ENCODE measurements around the gene KIF5B.

The KIF5B gene

DNA sequence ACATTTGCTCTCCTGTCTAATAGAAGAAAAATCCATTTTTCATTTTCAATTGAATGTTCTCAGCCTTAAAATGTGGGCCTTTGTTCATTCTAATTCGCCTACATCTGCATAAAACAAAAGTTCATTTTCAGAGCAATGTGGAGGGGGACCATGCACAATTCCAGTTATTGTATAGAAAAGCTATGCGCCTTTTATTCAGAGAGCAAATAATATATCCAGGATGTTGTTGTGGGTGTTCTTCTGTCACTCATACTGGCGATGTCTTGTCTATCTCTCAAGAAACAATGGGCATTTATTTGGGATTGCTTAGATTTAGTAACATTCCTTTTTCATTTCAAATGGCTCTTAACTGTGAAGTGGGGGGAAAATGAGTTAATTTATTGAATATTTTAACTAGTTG is 56.4 kb downstream of the KIF5B start:
- TF ChIP-seq, protein P1, sequence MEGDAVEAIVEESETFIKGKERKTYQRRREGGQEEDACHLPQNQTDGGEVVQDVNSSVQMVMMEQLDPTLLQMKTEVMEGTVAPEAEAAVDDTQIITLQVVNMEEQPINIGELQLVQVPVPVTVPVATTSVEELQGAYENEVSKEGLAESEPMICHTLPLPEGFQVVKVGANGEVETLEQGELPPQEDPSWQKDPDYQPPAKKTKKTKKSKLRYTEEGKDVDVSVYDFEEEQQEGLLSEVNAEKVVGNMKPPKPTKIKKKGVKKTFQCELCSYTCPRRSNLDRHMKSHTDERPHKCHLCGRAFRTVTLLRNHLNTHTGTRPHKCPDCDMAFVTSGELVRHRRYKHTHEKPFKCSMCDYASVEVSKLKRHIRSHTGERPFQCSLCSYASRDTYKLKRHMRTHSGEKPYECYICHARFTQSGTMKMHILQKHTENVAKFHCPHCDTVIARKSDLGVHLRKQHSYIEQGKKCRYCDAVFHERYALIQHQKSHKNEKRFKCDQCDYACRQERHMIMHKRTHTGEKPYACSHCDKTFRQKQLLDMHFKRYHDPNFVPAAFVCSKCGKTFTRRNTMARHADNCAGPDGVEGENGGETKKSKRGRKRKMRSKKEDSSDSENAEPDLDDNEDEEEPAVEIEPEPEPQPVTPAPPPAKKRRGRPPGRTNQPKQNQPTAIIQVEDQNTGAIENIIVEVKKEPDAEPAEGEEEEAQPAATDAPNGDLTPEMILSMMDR (IDR thresholded peaks at IDR 0.05; ENCODE audit: insufficient read depth, low read length) = no peak
- TF ChIP-seq, protein P2, sequence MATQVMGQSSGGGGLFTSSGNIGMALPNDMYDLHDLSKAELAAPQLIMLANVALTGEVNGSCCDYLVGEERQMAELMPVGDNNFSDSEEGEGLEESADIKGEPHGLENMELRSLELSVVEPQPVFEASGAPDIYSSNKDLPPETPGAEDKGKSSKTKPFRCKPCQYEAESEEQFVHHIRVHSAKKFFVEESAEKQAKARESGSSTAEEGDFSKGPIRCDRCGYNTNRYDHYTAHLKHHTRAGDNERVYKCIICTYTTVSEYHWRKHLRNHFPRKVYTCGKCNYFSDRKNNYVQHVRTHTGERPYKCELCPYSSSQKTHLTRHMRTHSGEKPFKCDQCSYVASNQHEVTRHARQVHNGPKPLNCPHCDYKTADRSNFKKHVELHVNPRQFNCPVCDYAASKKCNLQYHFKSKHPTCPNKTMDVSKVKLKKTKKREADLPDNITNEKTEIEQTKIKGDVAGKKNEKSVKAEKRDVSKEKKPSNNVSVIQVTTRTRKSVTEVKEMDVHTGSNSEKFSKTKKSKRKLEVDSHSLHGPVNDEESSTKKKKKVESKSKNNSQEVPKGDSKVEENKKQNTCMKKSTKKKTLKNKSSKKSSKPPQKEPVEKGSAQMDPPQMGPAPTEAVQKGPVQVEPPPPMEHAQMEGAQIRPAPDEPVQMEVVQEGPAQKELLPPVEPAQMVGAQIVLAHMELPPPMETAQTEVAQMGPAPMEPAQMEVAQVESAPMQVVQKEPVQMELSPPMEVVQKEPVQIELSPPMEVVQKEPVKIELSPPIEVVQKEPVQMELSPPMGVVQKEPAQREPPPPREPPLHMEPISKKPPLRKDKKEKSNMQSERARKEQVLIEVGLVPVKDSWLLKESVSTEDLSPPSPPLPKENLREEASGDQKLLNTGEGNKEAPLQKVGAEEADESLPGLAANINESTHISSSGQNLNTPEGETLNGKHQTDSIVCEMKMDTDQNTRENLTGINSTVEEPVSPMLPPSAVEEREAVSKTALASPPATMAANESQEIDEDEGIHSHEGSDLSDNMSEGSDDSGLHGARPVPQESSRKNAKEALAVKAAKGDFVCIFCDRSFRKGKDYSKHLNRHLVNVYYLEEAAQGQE (IDR thresholded peaks at IDR 0.05; ENCODE audit: insufficient replicate concordance, low read depth) = no peak
- TF ChIP-seq GABPA (IDR thresholded peaks at IDR 0.05; ENCODE audit: low read depth) (no peak), SPI1 (IDR thresholded peaks at IDR 0.05; ENCODE audit: borderline replicate concordance, low read depth) (no peak), POLR2AphosphoS5 (IDR thresholded peaks at IDR 0.05; ENCODE audit: low read depth) (no peak)
- no peak overlapping the region for H3K4me3 ChIP-seq (replicated peaks; ENCODE audit: insufficient read depth, low read length)
- H3K27me3 ChIP-seq (ENCODE audit: insufficient read depth, poor library complexity, severe bottlenecking) = no peaks in the 10 kb centered on the region
- no peak for DNase-seq (ENCODE audit: low read depth in 1 of 2, low spot score in 1 of 2)
- H3K27ac ChIP-seq (replicated peaks) = no peak overlapping the region

DNA sequence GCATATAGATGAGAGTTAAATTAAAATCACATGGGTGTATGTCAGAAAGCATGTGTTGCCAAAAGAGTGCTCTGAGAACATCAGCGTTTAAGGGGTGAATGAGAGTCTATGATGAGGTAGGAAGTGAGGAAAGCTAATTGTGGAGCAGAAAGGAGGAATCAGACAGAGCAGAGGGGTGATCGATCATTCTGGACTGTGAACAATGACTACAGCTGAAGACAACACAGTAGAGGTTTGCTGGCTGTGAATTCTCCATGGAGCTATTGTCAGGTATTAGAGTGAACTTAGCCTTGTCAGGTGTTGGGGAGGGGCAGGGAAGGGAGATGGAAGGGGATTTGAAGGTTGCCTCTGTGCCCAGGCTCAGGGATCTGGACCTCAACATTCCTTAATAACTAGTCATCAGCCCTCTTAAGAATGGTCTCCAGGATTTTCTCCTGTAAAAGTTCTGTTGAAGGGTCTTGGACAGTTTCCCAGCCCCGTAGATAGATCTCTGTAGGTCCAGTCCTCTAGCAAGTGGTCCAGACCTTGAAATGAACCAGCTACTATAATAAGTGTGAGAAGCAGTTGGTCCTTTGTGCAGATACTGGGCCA is 57.1 kb downstream of the KIF5B start:
- TF ChIP-seq POLR2AphosphoS5 (IDR thresholded peaks at IDR 0.05; ENCODE audit: low read depth) = no peak
- no peak for TF ChIP-seq SPI1 (IDR thresholded peaks at IDR 0.05; ENCODE audit: borderline replicate concordance, low read depth)
- TF ChIP-seq, protein P2 (IDR thresholded peaks at IDR 0.05; ENCODE audit: insufficient replicate concordance, low read depth) = no peak
- TF ChIP-seq, protein P1 (IDR thresholded peaks at IDR 0.05; ENCODE audit: insufficient read depth, low read length) = no peak
- TF ChIP-seq GABPA (IDR thresholded peaks at IDR 0.05; ENCODE audit: low read depth) = no peak
- DNase-seq (ENCODE audit: low read depth in 1 of 2, low spot score in 1 of 2) = no peak
- no peak overlapping the region for H3K27ac ChIP-seq (replicated peaks)
- H3K4me3 ChIP-seq (replicated peaks; ENCODE audit: insufficient read depth, low read length) = no peak overlapping the region
- H3K27me3 ChIP-seq (ENCODE audit: insufficient read depth, poor library complexity, severe bottlenecking) = no peaks in the 10 kb centered on the region

DNA sequence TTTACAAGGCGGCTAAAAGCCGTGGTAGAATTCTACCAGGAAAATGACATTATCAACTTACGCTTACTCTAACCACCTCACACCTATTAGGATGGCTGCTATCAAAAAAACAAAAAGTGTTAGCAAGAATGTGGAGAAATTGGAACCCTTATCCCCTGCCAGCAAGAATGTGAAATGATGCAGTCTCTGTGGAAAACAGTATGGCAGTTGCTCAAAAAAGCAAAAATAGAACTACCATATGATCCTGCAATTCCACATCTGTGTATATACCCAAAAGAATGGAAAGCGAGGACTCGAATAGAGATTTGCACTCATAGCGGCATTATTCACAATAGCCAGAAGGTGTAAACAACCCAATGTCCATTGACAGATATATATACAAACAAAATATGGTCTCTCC is 61.3 kb downstream of the KIF5B start:
- H3K27ac ChIP-seq (replicated peaks) = no peak overlapping the region
- H3K27me3 ChIP-seq (ENCODE audit: insufficient read depth, poor library complexity, severe bottlenecking) = no peaks in the 10 kb centered on the region
- H3K4me3 ChIP-seq (replicated peaks; ENCODE audit: insufficient read depth, low read length) = no peak overlapping the region
- DNase-seq (ENCODE audit: low read depth in 1 of 2, low spot score in 1 of 2) = no peak
- TF ChIP-seq POLR2AphosphoS5 (IDR thresholded peaks at IDR 0.05; ENCODE audit: low read depth) (no peak), SPI1 (IDR thresholded peaks at IDR 0.05; ENCODE audit: borderline replicate concordance, low read depth) (no peak), GABPA (IDR thresholded peaks at IDR 0.05; ENCODE audit: low read depth) (no peak)
- TF ChIP-seq, protein P1 (IDR thresholded peaks at IDR 0.05; ENCODE audit: insufficient read depth, low read length) = no peak
- TF ChIP-seq, protein P2 (IDR thresholded peaks at IDR 0.05; ENCODE audit: insufficient replicate concordance, low read depth) = no peak

Measured in HL-60 (cell line).